ENCODE data around the gene NPLOC4.
"Not testable (repeated sequence)": the region's sequence is repeated elsewhere in the genome, so short reads cannot be mapped to it uniquely, and the experiment has no call there.

Gene NPLOC4

DNA sequence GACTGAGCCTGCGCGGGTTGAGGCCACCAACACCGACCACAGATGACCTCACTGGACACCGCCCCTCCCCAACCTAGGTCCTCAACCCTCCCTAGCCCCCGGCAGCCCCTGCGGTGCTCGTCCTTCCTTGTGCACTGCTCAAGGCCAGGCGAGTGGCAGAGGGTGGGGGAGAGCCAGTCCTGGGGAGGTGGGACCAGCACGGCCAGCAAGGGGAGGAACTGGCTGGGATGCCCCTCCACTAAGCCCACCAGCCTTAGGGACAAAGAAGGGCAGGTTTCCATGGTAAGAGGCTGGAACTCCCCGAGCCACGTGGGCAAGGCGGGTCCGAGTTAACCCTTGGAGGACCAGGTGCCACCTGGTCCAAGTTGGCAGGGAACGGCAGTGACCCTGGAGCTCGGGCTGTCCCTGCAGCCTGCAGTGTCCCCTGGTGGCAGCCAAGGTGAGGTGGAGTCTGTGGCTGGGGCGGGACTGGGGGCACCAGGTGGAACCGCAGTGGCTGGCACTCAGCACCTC lies 99.5 kb downstream of the NPLOC4 start:
- H3K36me3 ChIP-seq (ENCODE audit: control insufficient read depth, insufficient read depth, low read length), result peaks cover 10% of the 10 kb centered on the region
- peak overlapping the region; percentile 48; the same call in 1 of the 2 replicates for H3K4me3 ChIP-seq (ENCODE audit: low read depth, low read length)
- no peaks in the 10 kb centered on the region for H3K9me3 ChIP-seq (ENCODE audit: control insufficient read depth, insufficient read depth, low read length)
- H3K27me3 ChIP-seq (ENCODE audit: control insufficient read depth, insufficient read depth, low read length), result peaks cover 41% of the 10 kb centered on the region
- no peak overlapping the region for H3K27ac ChIP-seq (ENCODE audit: low read depth, low read length)
- no peaks in the 10 kb centered on the region for H3K4me1 ChIP-seq (ENCODE audit: control insufficient read depth, insufficient read depth, low read length)
- no peak overlapping the region for H3K9ac ChIP-seq (ENCODE audit: low read depth, low read length)

DNA sequence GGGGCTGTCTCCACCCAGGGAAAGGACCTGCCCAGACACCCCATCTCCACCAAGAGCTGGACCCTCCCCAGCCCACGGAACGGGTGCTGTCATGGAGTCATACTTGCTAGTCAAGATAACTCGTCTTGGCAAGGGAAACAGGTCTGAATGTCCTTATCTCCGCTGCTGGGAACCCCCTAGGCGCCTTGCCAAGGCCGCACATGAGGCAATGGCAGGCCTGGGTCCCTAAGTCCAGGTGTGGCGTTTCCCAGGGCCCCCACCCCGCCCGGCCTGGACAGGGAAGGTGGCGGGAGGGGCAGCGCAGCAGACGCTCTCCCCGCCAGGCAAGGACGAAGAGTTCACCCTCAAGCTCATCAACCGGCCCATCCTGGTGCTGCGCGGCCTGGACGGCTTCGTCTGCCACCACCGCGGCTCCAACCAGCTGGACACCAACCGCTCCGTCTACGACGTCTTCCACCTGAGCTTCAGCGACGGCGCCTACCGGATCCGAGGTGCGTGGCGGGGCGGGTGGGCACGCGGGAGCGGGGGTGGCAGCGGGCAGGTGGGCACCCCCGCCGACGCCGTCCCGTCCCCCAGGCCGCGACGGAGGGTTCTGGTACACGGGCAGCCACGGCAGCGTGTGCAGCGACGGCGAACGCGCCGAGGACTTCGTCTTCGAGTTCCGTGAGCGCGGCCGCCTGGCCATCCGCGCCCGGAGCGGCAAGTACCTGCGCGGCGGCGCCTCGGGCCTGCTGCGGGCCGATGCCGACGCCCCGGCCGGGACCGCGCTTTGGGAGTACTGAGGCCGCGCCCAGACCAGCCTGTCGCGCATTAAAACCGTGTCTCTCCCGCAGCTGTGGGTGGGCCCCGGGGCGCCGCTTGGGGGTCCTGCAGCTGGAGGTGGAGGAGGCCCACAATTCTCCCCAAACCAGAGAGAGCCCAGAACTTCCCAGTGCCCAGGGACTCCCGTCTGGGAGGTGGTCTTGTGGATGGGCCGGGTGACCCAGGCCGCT lies 100.3 kb downstream of the NPLOC4 start:
- peaks cover under 1% of the 10 kb centered on the region; the same call in 1 of the 2 replicates for H3K9me3 ChIP-seq (ENCODE audit: control insufficient read depth, insufficient read depth, low read length)
- H3K27me3 ChIP-seq (ENCODE audit: control insufficient read depth, insufficient read depth, low read length), result peaks cover 45% of the 10 kb centered on the region
- no peak overlapping the region for H3K9ac ChIP-seq (ENCODE audit: low read depth, low read length)
- H3K4me3 ChIP-seq (ENCODE audit: low read depth, low read length), result peak overlapping the region; percentile 41; the same call in 1 of the 2 replicates
- H3K36me3 ChIP-seq (ENCODE audit: control insufficient read depth, insufficient read depth, low read length), result peaks cover 10% of the 10 kb centered on the region
- no peak overlapping the region for H3K27ac ChIP-seq (ENCODE audit: low read depth, low read length)
- H3K4me1 ChIP-seq (ENCODE audit: control insufficient read depth, insufficient read depth, low read length), result no peaks in the 10 kb centered on the region

DNA sequence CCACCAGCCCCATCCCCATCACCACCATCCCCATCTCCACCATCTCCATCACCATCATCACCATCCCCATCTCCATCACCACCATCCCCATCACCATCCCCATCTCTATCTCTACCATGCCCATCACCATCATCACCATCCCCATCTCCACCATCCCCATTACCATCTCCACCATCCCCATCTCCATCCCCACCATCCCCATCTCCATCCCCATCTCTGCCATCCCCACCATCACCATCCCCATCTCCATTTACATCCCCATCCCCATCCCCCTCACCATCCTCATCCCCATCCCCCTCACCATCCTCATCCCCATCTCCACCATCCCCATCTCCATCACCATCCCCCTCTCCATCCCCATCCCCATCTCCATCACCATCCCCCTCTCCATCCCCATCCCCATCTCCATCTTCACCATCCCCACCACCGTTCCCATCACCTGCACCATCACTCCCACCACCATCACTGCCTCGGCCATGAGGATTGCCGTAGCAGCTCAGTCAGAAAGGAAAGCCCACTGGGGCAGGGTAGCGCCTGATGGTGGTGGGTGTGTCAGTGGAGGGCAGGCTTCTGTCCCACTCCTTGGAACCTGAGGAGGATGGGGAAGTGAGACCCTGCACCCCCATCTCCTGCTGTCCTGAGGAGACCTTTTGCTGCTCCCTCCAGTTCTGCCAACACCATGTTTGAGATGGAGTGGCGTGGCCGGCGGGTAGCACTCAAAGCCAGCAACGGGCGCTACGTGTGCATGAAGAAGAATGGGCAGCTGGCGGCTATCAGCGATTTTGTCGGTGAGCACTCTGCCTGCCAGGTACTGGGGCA lies 101.2 kb downstream of the NPLOC4 start:
- no peaks in the 10 kb centered on the region for H3K4me1 ChIP-seq (ENCODE audit: control insufficient read depth, insufficient read depth, low read length)
- peaks cover 4% of the 10 kb centered on the region; the same call in 1 of the 2 replicates for H3K9me3 ChIP-seq (ENCODE audit: control insufficient read depth, insufficient read depth, low read length)
- no peak overlapping the region for H3K4me3 ChIP-seq (ENCODE audit: low read depth, low read length)
- peaks cover 45% of the 10 kb centered on the region for H3K27me3 ChIP-seq (ENCODE audit: control insufficient read depth, insufficient read depth, low read length)
- H3K36me3 ChIP-seq (ENCODE audit: control insufficient read depth, insufficient read depth, low read length), result peaks cover 7% of the 10 kb centered on the region
- no peak overlapping the region for H3K27ac ChIP-seq (ENCODE audit: low read depth, low read length)
- no peak overlapping the region for H3K9ac ChIP-seq (ENCODE audit: low read depth, low read length)

- Histone ChIP-seq H3K27me3 (ENCODE audit: control insufficient read depth, insufficient read depth, low read length) (peaks cover 45% of the 10 kb centered on the region), H3K4me1 (ENCODE audit: control insufficient read depth, insufficient read depth, low read length) (no peaks in the 10 kb centered on the region), H3K4me3 (ENCODE audit: low read depth, low read length) (no peak overlapping the region), H3K9me3 (ENCODE audit: control insufficient read depth, insufficient read depth, low read length) (peaks cover 4% of the 10 kb centered on the region; the same call in 1 of the 2 replicates), H3K27ac (ENCODE audit: low read depth, low read length) (no peak overlapping the region), H3K9ac (ENCODE audit: low read depth, low read length) (no peak overlapping the region), H3K36me3 (ENCODE audit: control insufficient read depth, insufficient read depth, low read length) (no peaks in the 10 kb centered on the region)
Observed at GRCh38 chr17:81535007-81535328, 101.9 kb downstream of the NPLOC4 start.

DNA sequence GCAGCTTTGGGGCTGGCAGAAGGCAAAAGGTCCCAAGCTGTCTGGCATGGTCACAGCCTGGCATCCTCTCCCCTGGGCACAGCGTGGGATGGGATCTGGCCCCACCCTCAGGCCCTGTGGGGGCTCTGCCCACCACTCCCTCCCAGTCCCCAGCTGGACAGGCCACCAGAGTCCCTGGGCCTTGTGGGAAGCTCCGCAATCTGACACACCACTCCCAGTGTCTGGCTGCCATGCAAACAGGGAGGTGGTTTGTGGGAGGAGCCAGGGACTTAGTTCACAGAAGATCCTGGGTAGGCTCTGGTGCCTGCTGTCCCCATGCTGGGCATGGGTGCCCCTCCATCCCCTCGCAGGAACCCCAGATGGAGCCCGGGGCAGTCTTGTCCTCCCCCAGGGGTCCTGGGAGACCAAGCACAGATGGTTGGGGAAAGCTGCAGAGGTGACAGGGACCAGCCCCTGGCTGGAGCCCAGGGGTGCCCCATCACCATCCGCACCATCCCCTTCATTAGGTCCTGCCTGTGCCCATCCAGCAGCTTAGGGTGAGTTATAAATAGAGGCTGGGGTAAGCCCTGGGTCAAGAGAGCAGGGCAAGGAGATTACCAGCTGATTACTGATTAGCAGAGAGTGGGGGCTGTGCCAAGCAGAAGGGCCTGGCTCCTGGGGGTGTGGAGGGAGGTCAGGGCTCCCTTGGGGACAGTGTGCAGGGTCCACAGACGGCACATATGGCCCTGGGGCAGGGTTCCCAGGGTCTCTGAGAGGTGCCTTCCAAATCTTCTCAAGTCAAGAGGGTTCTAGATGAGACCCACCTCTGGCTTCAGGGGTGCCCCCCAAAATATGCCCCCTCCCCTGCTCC lies 102.5 kb downstream of the NPLOC4 start:
- Histone ChIP-seq H3K4me3 (ENCODE audit: low read depth, low read length) (no peak overlapping the region), H3K4me1 (ENCODE audit: control insufficient read depth, insufficient read depth, low read length) (no peaks in the 10 kb centered on the region), H3K9me3 (ENCODE audit: control insufficient read depth, insufficient read depth, low read length) (peaks cover 4% of the 10 kb centered on the region; the same call in 1 of the 2 replicates), H3K36me3 (ENCODE audit: control insufficient read depth, insufficient read depth, low read length) (no peaks in the 10 kb centered on the region), H3K9ac (ENCODE audit: low read depth, low read length) (no peak overlapping the region), H3K27me3 (ENCODE audit: control insufficient read depth, insufficient read depth, low read length) (peaks cover 45% of the 10 kb centered on the region), H3K27ac (ENCODE audit: low read depth, low read length) (no peak overlapping the region)

DNA sequence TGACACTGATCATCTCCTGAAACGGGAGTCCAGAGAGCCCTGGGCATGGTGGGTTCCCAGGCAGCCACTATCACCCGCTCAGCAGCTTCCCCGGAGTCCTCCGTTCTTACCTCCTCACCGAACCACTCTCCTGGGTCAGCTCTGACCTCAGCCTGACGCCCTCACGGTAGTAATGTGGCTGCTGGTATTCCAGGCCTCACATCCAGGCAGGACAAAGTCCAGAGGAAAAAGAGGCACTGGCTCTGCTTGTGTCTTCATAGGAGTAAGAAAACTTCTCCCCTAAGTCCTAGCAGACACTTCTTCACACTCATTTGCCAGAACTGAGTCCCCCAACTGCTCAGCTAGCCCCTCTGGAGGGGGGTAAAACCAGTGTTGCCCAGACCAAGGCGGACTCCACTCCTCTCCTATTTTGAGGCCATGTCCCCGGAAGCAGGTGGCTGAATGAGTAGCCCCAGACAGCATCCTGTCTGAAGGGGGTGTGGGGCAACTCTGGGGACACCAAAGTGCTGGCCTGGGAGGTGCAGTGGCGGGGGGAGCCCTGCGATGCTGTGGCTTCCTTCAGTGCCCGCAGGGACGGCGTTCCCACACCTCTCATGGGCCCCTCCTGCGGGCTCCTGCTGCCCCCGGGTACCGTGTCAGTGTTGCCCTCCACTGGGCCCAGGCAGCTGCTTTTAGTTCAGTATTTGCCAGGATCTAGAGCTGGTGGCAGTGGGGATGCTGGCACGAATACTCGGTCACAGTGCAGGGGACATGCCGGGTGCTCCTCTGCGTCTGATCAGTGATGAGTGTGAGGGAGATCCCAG lies 103.4 kb downstream of the NPLOC4 start:
- no peak overlapping the region for H3K4me3 ChIP-seq (ENCODE audit: low read depth, low read length)
- H3K4me1 ChIP-seq (ENCODE audit: control insufficient read depth, insufficient read depth, low read length), result no peaks in the 10 kb centered on the region
- H3K9me3 ChIP-seq (ENCODE audit: control insufficient read depth, insufficient read depth, low read length), result peaks cover 4% of the 10 kb centered on the region; the same call in 1 of the 2 replicates
- H3K27me3 ChIP-seq (ENCODE audit: control insufficient read depth, insufficient read depth, low read length), result peaks cover 45% of the 10 kb centered on the region
- H3K36me3 ChIP-seq (ENCODE audit: control insufficient read depth, insufficient read depth, low read length), result no peaks in the 10 kb centered on the region
- no peak overlapping the region for H3K9ac ChIP-seq (ENCODE audit: low read depth, low read length)
- no peak overlapping the region for H3K27ac ChIP-seq (ENCODE audit: low read depth, low read length)

DNA sequence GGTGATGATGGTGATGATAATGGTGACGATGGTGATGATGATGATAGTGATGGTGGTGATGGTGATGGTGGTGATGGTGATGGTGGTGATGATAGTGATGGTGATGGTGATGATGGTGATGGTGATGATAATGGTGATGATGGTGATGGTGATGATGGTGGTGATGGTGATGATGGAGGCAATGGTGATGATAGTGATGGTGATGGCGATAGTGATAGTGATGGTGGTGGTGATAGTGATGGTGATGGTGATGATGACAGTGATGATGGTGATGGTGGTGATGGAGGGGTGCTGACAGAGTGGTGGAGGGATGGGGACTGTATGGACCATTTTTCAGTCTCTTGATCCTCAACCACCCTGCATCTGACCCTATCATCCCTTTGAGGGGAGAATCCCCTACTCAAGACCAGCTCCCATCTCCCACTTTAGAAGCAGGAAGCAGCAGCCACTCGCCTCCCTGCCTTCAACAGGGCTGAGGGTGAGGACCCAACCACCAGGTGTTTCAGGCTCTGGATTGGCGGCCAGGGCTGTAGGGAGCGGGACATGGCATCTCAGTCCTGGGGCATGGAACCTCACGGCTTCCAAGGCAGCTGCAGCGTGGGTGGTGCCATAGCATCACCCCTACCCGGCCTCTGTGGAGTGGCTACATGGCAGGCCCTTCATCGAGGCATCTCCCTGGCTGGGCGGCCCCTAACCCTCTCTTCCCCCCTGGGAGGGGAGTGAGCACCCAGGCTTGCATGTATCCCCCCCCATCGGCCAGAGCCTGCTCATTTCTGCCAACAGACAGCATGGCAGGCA lies 104.2 kb downstream of the NPLOC4 start:
- H3K27ac ChIP-seq (ENCODE audit: low read depth, low read length), result no peak overlapping the region
- no peak overlapping the region for H3K4me3 ChIP-seq (ENCODE audit: low read depth, low read length)
- peaks cover 45% of the 10 kb centered on the region for H3K27me3 ChIP-seq (ENCODE audit: control insufficient read depth, insufficient read depth, low read length)
- H3K9ac ChIP-seq (ENCODE audit: low read depth, low read length), result no peak overlapping the region
- H3K4me1 ChIP-seq (ENCODE audit: control insufficient read depth, insufficient read depth, low read length), result no peaks in the 10 kb centered on the region
- H3K36me3 ChIP-seq (ENCODE audit: control insufficient read depth, insufficient read depth, low read length), result no peaks in the 10 kb centered on the region
- H3K9me3 ChIP-seq (ENCODE audit: control insufficient read depth, insufficient read depth, low read length), result peaks cover 4% of the 10 kb centered on the region; the same call in 1 of the 2 replicates

DNA sequence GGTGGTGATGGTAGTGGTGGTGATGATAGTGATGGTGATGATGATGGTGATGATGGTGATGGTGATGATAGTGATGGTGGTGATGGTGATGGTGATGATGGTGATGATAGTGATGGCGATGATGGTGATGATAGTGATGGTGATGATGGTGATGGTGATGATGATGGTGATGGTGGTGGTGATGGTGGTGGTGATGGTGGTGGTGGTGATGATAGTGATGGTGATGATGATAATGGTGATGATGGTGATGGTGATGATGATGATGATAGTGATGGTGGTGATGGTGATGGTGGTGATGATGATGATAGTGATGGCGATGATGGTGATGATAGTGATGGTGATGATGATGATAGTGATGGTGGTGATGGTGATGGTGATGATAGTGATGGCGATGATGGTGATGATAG lies 104.9 kb downstream of the NPLOC4 start:
- not testable (repeated sequence) for H3K36me3 ChIP-seq (ENCODE audit: control insufficient read depth, insufficient read depth, low read length); H3K27ac ChIP-seq (ENCODE audit: low read depth, low read length); H3K4me3 ChIP-seq (ENCODE audit: low read depth, low read length); H3K4me1 ChIP-seq (ENCODE audit: control insufficient read depth, insufficient read depth, low read length); H3K9me3 ChIP-seq (ENCODE audit: control insufficient read depth, insufficient read depth, low read length); H3K9ac ChIP-seq (ENCODE audit: low read depth, low read length)
- H3K27me3 ChIP-seq (ENCODE audit: control insufficient read depth, insufficient read depth, low read length), result peaks cover 45% of the 10 kb centered on the region

DNA sequence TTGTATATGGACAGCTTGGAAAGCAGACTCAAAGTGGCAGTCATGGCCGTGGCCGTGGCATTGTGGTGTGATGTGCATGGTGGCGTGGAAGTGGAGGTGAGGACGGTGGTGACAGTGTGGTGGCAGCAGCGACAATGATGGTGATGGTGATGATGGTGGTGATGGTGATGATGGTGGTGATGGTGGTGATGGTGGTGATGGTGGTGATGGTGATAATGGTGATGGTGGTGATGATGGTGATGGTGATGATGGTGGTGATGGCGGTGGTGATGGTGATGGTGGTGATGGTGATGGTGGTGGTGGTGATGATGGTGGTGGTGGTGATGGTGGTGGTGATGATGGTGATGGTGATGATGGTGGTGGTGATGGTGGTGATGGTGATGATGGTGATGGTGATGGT lies 105.9 kb downstream of the NPLOC4 start:
- not testable (repeated sequence) for H3K9ac ChIP-seq (ENCODE audit: low read depth, low read length); H3K36me3 ChIP-seq (ENCODE audit: control insufficient read depth, insufficient read depth, low read length); H3K27ac ChIP-seq (ENCODE audit: low read depth, low read length); H3K4me1 ChIP-seq (ENCODE audit: control insufficient read depth, insufficient read depth, low read length); H3K4me3 ChIP-seq (ENCODE audit: low read depth, low read length); H3K9me3 ChIP-seq (ENCODE audit: control insufficient read depth, insufficient read depth, low read length)
- peaks cover 36% of the 10 kb centered on the region for H3K27me3 ChIP-seq (ENCODE audit: control insufficient read depth, insufficient read depth, low read length)
